Activated B cell treated with CpG ODN at 0.5 μM for 24 hours (primary cell): Measurements from ENCODE around the gene RRP8. TPM values are rescaled to one million over a fixed set of nuclear protein-coding genes. Genes with fewer than 3 reads are reported as not detected.

Source experiments
- ATAC-seq: fragments of 200-7000 bp; cut with Tn5 transposase; one replicate; pipeline ENCODE4 v1.10.0; 2021; ENCODE audit warnings: low read depth, mild to moderate bottlenecking, moderate library complexity
- CTCF ChIA-PET: fragments of 350-600 bp; sonication (Branson Sonifier 250); formaldehyde crosslinking; loops from one replicate; lab custom pipeline; 2021; ENCODE audit warnings: antibody characterized with exemption; lab: Charles Lee
- POLR2A ChIA-PET: fragments of 350-600 bp; sonication (Branson Sonifier 250); formaldehyde crosslinking; loops from one replicate; lab custom pipeline; 2021; ENCODE audit warnings: antibody characterized with exemption; lab: Charles Lee
- DNase-seq: peaks from one replicate; pipeline ENCODE4 v3.0.0; 2022
- H3K27ac Mint-ChIP-seq: one replicate; pipeline ENCODE4 v1.8.0; 2020; ENCODE audit warnings: mixed read lengths
- H3K27me3 Mint-ChIP-seq: one replicate; pipeline ENCODE4 v1.8.0; 2021; ENCODE audit warnings: mixed read lengths
- H3K36me3 Mint-ChIP-seq: one replicate; pipeline ENCODE4 v1.8.0; 2021; ENCODE audit warnings: low read depth, mixed read lengths
- H3K4me1 Mint-ChIP-seq: one replicate; pipeline ENCODE4 v1.8.0; 2021; ENCODE audit warnings: mixed read lengths
- H3K4me3 Mint-ChIP-seq: one replicate; pipeline ENCODE4 v1.8.0; 2020; ENCODE audit warnings: mild to moderate bottlenecking, mixed read lengths
- H3K9me3 Mint-ChIP-seq: one replicate; pipeline ENCODE4 v1.8.0; 2020; ENCODE audit warnings: mixed read lengths
- intact Hi-C: fragments of 100-400 bp; cut with micrococcal nuclease; formaldehyde crosslinking; loops from one replicate; pipeline ENCODE4 v1.15.1; 2024
- total RNA-seq: library from RNA; stranded (reverse); gene quantifications from 2 replicates; pipeline ENCODE4 v1.2.3, GENCODE V29; 2022
- TF ChIP-seq, protein P1 (sequence below): fragments of 200-600 bp; IDR thresholded peaks from one replicate; pipeline ENCODE4 v1.8.0; 2022; ENCODE audit warnings: antibody characterized with exemption, mild to moderate bottlenecking

The RRP8 gene
- total RNA-seq, 1 donor from 2014 or later: 29.1 TPM

DNA sequence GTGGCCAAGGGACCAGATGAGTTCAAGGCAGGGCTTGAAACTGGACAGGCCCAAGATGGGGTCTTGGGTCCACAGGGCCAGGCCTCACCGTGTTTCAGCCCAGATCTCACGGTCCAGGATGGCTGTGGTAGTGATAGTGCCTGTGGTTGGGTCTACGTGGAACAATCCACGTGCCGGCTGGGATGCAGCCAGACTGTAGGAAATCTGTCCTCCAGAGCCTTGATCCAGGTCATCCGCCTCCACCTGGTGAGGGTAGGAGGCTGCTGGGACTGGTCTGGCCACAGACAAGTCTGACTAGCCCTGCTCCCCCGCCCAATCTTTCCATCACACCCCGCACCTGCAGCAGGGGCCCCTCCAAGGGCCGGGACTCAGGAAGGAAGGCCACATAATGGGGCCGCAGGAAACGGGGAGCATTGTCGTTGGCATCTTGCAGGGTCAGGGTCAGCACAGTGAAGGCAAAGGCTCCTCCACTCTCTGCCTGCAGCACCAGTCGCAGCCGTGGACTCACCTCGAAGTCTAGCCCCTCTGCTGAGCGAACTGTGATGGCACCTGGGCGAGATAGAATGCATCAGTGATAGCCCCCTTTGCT is 22.5 kb upstream of the RRP8 start:
- Mint-ChIP-seq H3K4me1 (peaks cover 20% of the 10 kb centered on the region), H3K27ac (no peak overlapping the region), H3K36me3 (no peaks in the 10 kb centered on the region), H3K27me3 (no peaks in the 10 kb centered on the region), H3K4me3 (no peak overlapping the region), H3K9me3 (no peaks in the 10 kb centered on the region)
- intact Hi-C loops: loop anchor here (2.0 kb wide), 2 partner anchors 19 to 21 kb away; no protein-coding TSS in a partner anchor
- DNase-seq (no peak), ATAC-seq (no peak)
- ChIA-PET POLR2A (no interaction called here), CTCF (no interaction called here)
- TF ChIP-seq, protein P1, sequence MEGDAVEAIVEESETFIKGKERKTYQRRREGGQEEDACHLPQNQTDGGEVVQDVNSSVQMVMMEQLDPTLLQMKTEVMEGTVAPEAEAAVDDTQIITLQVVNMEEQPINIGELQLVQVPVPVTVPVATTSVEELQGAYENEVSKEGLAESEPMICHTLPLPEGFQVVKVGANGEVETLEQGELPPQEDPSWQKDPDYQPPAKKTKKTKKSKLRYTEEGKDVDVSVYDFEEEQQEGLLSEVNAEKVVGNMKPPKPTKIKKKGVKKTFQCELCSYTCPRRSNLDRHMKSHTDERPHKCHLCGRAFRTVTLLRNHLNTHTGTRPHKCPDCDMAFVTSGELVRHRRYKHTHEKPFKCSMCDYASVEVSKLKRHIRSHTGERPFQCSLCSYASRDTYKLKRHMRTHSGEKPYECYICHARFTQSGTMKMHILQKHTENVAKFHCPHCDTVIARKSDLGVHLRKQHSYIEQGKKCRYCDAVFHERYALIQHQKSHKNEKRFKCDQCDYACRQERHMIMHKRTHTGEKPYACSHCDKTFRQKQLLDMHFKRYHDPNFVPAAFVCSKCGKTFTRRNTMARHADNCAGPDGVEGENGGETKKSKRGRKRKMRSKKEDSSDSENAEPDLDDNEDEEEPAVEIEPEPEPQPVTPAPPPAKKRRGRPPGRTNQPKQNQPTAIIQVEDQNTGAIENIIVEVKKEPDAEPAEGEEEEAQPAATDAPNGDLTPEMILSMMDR: no peak

DNA sequence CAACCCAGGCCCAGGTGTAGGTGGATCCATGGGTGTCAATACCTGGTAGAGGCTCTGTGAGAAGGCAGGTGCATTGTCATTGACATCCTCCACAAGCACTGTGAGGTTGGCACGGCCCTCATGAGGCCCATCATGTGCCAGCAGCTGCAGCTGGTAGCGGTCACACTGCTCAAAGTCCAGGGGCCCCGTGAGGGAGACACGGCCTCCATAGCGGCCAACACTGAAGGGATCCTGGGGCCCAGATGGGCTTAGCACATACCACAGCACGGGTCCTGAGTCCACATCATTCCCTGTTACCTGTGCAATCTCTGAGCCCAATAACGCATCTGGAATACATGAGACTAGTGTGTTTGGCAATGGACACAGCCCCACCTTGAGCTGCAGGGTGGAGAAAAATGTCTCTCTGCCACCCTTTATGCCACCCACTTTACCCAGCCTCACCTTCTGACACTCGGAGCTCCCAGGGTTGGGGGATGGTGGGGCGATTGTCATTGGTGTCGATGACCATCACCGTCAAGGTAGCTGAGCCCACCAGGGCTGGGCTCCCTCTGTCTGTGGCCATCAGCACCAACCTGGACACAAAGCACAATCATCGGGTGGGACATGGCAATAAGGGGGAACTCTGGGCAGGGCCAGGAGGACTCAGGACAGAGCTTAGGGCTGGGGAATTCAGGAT is 21.9 kb upstream of the RRP8 start:
- Mint-ChIP-seq H3K9me3 (no peaks in the 10 kb centered on the region), H3K27ac (no peak overlapping the region), H3K27me3 (no peaks in the 10 kb centered on the region), H3K4me1 (peaks cover 20% of the 10 kb centered on the region), H3K4me3 (no peak overlapping the region), H3K36me3 (no peaks in the 10 kb centered on the region)
- ChIA-PET CTCF (no interaction called here), POLR2A (no interaction called here)
- no peak for ATAC-seq
- intact Hi-C loops: no loop called here
- TF ChIP-seq, protein P1: no peak
- no peak for DNase-seq

DNA sequence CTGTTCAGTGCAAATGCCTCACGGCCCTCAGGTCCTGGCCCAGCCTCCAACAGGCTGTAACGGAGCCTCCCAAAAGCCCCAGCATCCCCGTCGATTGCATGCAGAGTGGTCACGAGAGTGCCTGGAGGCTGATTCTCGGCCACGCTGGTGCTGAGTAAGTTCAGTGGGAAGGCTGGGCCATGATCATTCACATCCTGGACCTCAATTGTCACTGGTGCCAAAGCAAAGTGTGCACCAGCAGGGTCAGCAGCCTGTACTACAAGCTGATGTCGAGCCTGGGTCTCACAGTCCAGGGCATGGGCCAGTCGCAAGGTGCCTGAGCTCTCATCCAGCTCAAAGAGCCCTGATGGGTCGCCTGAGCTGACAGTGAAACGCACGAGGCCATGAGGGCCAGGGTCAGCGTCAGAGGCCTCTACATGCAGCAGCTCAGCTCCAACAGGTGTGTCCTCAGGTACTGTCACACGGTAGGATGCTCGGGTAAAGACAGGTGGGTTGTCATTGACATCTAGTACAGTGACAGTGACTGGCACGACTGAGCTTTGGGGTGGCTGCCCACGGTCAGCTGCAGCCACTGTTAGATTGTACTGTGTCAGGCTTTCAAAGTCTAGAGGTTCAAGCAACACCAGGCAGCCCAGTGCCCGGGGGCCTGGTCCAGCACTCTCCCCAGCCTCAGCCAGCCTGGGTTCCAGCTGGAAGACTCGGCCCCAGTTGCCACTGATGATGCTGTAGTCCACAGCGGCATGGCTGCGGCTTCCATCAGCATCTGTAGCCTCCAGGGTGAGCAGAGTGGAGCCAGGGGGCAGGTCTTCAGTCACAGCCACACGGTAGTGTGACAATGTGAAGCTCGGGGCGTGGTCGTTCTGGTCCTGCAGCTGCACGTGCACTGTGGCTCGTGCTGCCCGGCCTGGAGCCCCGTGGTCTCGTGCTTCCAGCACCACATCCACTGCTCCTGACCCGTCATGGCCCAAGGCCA is 20.3 kb upstream of the RRP8 start:
- H3K4me1 Mint-ChIP-seq: peaks cover 20% of the 10 kb centered on the region
- ATAC-seq (no peak), DNase-seq (peak; percentile 8)
- H3K27me3 Mint-ChIP-seq: no peaks in the 10 kb centered on the region
- TF ChIP-seq, protein P1: no peak
- H3K4me3 Mint-ChIP-seq: no peak overlapping the region
- H3K36me3 Mint-ChIP-seq: no peaks in the 10 kb centered on the region
- intact Hi-C loops: no loop called here
- ChIA-PET POLR2A (no interaction called here), CTCF (no interaction called here)
- no peaks in the 10 kb centered on the region for H3K9me3 Mint-ChIP-seq
- no peak overlapping the region for H3K27ac Mint-ChIP-seq

DNA sequence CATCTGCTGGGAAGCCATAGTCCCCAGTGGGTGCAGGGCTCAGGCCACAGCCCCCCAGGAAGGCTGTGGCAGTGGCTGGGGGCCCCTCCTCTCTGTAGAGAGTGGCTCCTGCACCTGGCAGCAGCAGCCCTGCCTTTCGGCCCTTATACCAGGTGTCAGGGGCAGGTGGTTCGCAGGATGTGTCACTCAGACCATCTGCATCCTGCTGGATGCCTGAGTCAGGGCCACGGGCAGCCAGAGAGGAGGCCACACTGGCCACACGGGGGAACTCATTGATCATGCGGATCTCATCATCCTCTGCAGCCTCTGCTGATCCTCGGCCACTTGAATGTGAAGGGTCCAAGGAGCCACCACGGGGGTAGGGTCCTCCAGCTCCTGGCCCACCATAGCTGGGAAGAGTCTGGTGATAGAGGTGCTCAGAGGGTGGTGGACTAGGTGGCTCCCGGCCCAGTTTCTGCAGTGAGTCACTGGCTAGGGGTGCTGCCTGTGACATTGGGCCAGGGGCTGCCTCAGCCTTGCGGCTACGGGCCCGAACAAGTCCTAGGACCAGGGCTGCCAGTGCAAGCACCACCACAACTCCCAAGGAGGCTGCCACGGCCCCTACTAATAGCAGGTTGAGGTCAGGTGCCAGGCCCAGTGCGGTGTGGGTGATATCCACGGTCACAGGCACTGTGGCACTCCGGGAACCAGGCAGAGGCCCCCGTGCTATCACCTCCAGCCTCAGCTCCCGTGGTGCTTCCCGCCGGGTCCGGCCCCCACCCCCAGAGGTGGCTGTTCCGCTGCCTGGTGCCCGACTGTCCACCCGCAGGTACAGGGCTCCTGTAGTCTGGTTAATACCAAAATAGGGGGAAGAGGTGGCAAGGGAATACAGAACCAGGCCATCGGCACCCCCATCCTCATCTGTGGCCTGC is 19.1 kb upstream of the RRP8 start:
- ATAC-seq (no peak), DNase-seq (peak; percentile 12)
- CTCF ChIA-PET: no interaction called here
- intact Hi-C loops: no loop called here
- no peaks in the 10 kb centered on the region for H3K27me3 Mint-ChIP-seq
- H3K36me3 Mint-ChIP-seq: peaks cover 2% of the 10 kb centered on the region
- H3K4me3 Mint-ChIP-seq: no peak overlapping the region
- POLR2A ChIA-PET: interaction anchor here (0.9 to 1.9 kb wide), 4 partner anchors 10 to 19 kb away, joined by 3 to 11 read pairs (median 7); partner anchors contain the start of genes ILK and TAF10
- TF ChIP-seq, protein P1: no peak
- H3K4me1 Mint-ChIP-seq: peaks cover 11% of the 10 kb centered on the region
- no peaks in the 10 kb centered on the region for H3K9me3 Mint-ChIP-seq
- H3K27ac Mint-ChIP-seq: no peak overlapping the region
